Muscle of back (tissue), 11 donors: ENCODE data around the gene STRA6. TPM values are rescaled to one million over a fixed set of nuclear protein-coding genes. Genes with fewer than 3 reads are reported as not detected.
"Not testable (repeated sequence)": the region's sequence is repeated elsewhere in the genome, so short reads cannot be mapped to it uniquely, and the experiment has no call there.

ENCODE experiments used
- DNase-seq, 3 donors: peaks; one replicate each; pipeline versions ENCODE4 v3.0.0 to v3.0.0-alpha.2; 2013
- polyA plus RNA-seq, 10 donors: library from polyadenylated mRNA; unstranded; fragments of 120-200 nt; gene quantifications; one replicate each; pipeline ENCODE4 v1.2.1, GENCODE V29; 2013; ENCODE audit not compliant: insufficient read length in 10 of 10

Gene STRA6
- polyA plus RNA-seq, 10 donors, result 0.58 to 1.9 (median 1.3) TPM

DNA sequence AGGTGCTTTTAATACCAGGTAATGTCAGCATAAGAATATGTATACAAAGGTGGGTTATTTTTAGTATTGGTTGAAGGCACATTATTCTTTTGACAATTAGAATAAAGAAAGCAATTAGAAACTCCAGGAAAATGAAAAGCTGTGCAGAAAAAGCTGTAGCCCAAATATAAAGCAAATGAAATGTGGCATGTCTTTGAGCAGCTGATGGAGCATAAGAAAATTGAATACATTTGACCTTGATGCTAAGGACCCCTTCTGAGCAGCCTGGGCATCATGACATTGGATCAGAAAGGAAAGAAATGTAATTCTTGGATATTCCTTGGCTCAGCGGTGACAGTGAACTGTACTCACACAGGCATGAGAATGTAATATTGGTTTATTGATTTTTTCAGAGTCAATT, 37.1 kb downstream of the STRA6 start:
- no peak for DNase-seq

DNA sequence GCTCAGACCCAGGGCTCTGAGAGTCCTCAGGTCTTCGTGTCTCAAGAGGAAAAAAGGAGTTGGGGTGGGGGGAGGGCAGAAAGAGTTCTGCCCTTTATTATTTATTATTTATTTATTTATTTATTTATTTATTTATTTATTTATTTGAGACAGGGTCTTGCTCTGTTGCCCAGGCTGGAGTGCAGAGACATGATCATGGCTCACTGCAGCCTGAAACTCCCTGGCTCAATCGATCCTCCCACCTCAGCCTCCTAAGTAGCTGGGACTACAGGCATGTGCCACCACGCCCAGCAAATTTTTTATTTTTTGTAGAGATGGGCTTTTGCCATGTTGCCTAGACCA, 40.4 kb downstream of the STRA6 start:
- DNase-seq, result not testable (repeated sequence)

DNA sequence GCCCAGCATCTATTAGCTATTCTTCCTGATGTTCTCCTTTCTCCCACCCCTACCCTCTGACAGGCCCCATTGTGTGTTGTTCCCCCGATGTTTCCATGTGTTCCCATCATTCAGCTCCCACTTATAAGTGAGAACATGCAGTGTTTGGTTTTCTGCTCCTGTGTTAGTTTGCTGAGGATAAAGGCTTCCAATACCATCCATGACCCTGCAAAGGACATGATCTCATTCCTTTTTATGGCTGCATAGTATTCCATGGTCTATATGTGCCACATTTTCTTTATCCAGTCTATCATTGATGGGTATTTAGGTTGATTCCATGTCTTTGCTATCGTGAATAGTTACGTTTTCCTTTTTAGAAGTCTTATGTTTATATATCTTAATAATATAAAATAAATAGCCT, 42.2 kb downstream of the STRA6 start:
- not testable (repeated sequence) for DNase-seq

DNA sequence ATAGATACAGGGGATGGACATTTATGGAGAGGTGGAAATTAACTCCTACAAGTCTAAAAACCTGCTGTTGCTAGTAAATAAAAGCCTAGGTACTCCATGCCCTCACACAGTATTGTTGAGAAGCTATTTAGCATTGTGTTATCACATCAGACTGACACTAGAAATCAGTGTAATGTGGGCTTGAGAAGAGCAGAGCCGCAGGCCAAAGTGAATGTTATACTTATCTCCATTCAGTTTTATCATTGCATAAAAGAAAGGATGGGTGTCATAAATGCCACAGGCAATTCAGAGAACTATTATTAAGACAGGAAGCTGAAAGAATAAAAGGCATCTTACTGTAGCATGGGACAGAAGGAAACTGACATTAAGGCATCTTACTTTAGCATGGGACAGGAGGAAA, 42.8 kb downstream of the STRA6 start:
- no peak for DNase-seq

DNA sequence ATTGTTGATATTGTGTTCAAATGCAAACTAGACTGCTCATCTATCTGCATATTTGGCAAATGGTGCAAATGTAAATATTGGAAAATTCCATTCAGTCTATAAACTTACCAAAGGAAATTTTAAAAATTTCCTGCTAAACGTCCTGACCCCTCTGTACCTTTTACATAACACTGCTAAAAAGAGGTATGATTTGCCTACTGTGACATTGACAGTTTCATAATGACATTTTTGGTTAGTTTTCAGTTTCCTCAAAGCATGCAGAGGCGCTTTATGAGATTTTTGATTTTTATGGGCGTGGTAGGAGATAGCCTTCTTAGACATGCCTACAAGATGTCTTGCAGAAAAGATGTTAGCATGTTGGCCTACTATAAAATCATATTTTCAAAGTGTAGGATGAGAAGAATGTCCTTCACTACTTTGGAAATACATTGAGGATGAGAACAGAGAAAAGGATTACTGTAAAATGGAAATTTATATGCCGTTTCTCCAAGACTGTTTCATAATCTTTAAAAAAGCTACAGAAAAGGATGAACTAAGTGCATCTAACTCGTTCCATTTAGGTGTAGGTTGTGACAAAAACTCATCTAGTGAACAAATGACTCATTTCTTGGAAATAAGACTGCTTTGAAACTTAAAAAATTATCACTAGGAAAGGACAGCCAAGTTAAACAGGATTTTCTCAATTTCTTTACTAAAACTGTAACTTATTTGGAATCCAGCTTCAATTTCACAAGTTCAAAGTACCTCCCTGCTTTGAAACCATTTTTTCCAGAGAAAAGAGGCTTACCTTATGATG, 43.5 kb downstream of the STRA6 start:
- DNase-seq, result no peak

DNA sequence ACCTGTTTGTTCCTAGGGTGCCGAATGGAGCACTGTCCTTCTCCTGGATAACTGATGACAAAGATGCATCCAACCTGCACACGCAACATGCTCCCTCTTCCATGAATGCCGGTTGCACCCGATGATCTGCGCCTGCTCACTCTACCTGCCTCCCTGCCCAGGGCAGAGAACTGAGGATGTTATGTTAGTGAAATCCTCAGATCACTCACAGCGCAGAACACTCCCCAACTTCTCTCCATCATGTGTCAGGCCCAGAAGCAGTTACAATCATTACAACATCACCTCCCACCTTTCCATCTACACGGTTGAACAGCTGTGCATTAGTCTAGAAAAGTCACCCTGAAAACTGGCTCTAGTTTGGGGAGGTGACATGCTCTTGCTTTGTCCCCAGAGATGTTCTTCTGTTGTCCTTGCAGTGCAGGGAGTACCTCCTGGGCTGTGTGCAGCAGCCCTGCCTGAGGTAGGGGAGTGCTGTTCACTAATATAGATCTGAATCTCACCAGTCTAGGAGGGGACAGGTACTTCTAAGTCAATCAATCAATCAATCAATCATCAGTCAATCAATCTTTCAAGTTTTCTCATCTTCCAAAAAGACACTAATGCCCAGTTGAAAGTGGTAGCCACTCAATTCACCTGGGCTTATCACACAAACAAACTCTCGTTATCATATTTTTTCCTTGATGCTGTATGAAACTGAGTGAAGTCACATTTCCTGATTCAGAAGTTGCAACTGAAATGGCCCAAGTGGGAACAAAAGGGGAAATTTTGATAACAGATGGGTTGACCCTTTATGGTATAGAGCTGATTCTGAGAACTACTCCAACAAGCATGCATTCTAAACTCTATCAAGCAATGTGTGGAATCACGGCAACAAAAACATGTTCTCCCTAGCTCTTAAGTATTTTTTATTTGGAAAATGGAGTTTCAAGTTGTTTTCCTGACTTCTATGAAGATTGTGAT, 44.4 kb downstream of the STRA6 start:
- DNase-seq, result no peak

DNA sequence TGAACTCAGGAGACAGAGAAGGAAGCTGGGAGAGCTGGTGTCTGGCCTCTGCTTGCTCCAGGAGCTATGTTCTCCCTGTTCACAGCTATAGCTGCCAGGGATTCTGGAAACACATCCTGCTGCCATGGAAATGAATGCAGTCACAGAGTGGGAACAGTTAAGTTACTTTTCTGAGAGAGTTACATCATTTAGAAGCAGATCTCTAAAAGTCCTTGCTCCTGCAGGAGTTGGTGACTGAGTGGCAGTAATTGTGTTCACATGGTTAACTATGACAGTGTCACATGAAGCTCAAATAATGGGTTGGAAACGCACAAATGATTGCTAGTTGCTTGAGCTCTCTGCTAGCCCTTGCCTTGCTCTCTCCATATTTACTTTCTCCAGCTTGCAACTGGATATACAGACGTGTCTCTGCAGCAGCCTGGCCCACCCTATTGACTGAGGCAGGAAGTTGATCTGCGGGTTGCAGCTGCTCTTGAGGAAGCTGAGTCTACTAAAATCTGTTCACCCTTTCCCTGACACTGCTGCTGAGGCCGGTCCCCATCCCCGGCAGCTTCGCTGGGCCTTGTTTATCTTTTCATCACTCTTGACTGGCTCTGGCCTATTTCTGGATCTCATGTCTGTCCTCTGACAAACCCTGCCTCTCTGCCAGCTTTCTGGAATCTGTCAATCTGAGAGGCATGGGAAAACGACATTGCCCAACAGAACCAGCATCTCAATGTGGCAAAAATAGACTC, 45.7 kb downstream of the STRA6 start:
- peak in 2 of 3 donors; percentile 74 to 89 for DNase-seq

DNA sequence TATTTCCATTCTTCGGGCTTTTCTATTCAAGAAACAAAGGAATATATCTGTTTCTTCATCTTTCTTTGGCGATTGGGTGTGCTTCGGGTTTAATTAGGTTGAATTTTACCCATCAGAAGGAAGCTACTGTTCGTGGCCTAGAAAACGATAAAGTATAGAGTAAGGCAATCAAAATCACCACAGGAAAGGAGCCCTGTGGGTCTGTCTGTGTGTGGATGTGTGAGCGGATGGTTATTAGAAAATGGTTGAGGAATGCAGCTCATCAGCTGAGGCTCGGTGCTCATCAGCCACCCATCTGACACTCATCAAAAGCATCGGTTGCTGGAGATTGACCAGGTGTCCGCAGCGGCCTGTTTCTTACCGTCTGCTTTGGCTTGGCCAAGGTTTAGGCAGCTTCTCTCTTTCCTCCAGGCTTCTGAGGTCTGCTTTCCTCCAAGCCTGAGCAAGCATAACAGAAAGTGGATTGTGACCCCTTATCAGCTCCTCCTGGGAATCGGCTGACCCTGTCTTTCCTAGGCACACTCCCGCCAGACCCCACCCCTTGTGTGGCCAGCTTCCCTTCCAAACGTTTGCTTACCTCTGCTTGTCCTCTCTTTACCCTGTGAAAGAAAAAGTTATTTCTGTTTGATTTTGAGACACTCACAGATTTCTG, 46.7 kb downstream of the STRA6 start:
- no peak for DNase-seq

DNA sequence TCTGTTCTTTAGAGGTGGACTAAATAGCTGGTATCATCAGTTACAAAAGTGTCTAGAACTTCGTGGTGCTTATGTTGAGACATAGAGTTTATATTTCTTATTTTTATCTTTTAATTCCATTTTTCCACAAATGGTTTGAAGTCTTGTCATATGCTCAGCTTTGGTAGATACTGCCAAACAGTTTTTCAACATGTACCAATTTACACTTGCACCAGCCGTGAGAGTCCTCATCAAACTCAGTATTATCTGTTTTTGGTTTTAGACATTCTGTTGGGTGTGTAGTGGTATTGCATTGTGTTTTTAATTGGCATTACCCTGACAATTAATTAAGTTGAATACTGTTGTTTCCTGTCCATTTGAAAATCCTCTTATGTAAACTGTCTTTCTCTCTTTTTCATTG, 55.5 kb downstream of the STRA6 start:
- DNase-seq, result no peak

DNA sequence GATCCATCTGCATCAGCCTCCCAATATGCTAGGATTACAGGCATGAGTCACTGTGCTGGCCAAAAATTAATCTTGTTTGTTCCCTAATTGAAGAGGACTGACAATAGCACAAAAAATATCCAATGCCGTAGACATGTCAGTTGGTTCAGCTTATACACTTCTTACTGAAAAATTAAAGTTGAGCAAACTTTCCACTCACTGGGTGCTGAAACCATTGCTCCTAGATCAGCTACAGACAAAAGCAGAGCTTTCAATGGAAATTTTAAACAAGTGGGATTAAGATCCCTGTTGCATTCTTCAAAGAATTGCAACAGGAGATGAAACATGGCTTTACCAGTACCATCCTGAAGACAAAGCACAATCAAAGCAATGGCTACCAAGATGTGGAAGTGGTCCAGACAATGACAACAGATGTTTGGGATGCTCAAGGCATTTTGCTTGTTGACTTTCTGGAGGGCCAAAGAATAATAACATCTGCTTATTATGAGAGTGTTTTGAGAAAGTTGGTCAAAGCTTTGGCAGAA, 56.2 kb downstream of the STRA6 start:
- no peak for DNase-seq

DNA sequence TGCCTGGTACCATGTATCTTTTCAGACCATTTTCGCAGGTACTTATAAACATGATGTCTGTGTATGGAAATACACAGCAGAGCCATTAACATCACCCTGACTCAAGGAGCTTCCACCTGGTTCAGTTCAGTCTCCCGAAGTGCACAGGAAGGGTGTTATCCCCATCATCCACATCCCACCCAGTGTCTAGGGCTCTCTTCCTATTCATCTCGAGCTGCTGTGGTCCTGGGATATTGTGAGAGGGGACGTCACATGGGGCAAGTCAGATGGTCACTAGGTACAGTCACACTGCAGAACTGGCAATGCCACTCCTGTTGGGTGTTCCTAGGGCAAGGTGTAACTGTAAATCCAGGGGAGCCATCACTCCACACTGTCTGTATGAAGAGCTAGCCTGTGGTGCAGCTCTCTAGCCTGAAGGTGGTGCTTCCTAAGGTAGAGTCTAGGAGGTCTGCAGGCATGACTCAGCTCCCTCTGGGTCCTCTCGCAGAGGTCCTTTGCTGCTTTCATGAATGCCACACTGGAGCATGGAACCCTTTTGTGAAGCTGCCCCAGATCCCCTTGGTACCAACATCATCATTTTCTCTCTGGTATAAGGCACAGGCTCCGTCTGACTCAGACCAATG, 58.3 kb downstream of the STRA6 start:
- no peak for DNase-seq

DNA sequence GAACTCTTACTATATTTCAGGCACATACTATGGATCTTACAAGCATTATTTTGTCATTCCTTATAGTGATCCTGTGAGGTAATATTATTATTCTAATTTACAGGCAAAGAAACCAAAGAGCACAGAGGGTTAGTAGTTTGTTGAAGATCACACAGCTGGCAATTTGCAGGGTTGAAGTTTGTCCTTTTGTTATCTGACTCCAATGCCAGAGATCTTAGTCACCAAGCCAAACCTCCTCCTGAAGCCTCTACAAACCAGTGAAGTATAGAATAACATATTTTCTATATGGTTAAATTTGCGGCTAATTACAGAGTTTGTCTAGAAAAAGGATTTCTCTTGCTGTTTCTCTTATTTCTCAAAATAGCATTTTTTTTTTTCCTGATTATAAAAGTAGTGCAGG, 61.0 kb downstream of the STRA6 start:
- no peak for DNase-seq

DNA sequence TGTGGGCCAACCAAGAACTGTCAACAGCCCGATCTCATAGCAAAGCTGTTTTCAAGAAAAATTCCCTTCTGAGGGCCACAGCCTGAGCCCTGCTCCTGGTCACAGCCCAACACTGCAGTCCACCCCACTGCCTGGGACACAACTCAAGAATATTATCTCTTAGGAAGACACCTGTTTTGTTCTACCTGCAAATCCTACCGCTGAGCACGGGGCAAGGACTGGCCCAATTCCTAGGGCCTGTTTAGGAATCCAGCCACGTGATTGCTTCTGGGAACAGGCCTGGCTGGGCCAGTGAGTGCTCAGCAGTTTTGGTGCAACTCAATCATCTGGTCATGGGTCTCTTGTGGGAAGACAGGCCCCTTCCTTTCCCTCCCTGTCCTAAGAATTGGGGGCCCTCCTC, 63.9 kb downstream of the STRA6 start:
- no peak for DNase-seq

DNA sequence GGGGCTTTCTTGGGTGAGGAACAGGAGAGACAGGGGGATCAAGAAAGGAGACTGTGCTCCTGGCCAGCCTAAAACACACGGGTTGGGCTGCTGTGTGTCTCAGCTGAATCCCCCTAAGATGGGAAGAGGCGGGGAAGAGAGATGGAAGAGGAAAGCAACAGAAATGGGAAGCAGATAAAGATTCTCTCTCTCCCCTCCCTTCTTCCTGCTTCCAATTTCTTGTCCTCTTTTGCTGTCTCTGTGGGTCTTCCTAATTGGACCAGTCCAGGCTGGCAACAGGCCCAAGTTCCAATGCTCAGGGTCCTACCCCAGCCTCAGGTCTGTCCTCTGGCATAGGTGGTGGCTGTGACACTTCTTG, 65.1 kb downstream of the STRA6 start:
- peak in 1 of 3 donors; percentile 25 for DNase-seq

DNA sequence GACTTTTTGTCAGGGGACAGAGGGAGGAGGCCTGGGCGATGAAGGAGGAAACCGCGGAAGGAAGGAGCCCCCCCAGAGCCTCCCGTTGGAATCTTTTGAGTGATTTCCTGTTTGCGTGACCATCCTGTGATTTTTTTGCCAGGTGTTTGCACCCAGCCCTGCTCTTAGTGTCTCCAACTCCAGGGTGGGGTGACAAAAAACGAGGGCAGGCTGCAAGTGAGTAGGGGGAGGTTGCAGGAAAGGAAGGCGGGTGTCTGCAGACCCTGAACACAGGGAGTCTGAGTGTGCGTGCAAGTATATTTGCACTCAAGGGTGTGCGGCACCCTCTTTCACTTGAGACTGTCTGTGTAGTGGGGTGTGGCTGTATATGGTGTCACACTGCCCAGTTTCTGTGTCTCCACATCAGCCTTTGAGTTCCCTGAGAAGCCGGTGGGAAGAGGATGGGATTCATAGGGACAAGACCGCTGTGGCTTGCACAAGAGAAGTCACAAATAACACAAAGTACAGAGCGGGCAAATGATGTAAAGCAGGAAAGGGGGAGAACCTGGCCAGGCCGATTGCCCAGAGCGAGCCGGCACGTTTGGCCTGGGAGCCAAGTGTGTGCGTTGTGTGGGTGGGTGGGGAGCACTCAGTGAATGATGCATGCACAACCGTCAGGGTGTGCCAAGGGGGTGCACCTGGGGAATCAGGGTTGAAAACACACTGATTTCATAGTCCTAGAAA, 65.6 kb downstream of the STRA6 start:
- DNase-seq, result peak; percentile 18 to 83 (median 57)

DNA sequence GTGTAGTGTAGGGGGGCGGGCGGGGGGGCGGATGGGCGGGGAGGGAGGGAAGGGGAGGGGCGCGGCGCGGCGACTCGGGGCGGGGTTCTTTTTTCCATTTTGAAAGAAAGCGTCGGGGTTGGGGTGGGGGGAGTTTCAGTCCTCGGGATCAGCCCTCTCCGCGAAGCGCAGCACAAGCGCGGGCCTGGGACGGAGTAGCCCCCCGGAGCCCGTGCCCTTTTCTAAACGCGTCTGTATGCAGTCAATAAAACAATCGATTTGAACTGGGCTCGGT, 66.1 kb downstream of the STRA6 start:
- DNase-seq, result peak in 1 of 3 donors; percentile 68

DNA sequence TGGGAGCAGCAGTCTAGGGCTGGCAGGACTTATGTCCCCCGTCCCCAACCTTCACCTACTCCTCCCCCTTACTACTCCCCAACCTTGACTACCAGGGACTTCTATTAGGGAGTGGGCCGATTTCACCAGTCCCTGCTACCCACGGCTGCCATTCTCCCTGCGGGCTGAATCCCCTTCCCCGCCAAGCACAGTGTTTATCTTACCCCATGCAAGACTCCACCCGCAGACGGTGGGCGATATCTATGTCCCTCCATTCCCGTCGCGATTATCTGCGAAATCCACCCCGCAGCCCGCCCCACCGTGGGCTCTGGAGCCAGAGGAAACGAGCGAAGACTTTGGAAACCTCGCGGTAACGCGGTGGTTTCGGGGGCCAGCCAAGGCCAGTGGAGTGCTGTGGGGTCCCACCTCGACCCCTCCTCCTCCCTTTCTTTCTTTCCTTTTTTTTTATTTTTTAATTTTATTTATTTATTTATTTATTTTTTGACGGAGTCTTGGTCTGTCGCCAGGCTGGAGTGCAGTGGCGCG, 67.5 kb downstream of the STRA6 start:
- peak in 1 of 3 donors; percentile 38 for DNase-seq

DNA sequence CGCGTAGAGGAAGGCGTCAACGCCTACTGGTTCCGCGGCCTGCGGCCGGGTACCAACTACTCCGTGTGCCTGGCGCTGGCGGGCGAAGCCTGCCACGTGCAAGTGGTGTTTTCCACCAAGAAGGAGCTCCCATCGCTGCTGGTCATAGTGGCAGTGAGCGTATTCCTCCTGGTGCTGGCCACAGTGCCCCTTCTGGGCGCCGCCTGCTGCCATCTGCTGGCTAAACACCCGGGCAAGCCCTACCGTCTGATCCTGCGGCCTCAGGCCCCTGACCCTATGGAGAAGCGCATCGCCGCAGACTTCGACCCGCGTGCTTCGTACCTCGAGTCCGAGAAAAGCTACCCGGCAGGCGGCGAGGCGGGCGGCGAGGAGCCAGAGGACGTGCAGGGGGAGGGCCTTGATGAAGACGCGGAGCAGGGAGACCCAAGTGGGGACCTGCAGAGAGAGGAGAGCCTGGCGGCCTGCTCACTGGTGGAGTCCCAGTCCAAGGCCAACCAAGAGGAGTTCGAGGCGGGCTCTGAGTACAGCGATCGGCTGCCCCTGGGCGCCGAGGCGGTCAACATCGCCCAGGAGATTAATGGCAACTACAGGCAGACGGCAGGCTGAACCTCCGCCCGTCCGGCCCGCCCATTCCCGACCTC, 68.1 kb downstream of the STRA6 start:
- DNase-seq, result peak in 1 of 3 donors; percentile 61

DNA sequence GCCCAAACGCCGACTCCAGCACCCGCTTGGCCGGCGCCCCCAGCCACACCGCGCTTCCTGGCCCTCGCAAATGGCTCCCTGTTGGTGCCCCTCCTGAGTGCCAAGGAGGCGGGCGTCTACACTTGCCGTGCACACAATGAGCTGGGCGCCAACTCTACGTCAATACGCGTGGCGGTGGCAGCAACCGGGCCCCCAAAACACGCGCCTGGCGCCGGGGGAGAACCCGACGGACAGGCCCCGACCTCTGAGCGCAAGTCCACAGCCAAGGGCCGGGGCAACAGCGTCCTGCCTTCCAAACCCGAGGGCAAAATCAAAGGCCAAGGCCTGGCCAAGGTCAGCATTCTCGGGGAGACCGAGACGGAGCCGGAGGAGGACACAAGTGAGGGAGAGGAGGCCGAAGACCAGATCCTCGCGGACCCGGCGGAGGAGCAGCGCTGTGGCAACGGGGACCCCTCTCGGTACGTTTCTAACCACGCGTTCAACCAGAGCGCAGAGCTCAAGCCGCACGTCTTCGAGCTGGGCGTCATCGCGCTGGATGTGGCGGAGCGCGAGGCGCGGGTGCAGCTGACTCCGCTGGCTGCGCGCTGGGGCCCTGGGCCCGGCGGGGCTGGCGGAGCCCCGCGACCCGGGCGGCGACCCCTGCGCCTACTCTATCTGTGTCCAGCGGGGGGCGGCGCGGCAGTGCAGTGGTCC, 68.7 kb downstream of the STRA6 start:
- DNase-seq, result no peak
